HepG2 (cell line): ENCODE data around the gene SEMA4B. TPM values are rescaled to one million over a fixed set of nuclear protein-coding genes. Genes with fewer than 3 reads are reported as not detected.

Source experiments
- ARID4A ChIP-seq: sonication (generic); formaldehyde crosslinking; IDR thresholded peaks from 2 replicates; pipeline ENCODE4 v1.5.0; 2020; ENCODE audit warnings: mild to moderate bottlenecking, missing genetic modification reagents, borderline replicate concordance
- BCL3 ChIP-seq: sonication (generic); formaldehyde crosslinking; IDR thresholded peaks from 2 replicates; pipeline ENCODE4 v1.5.1; 2020; ENCODE audit warnings: mild to moderate bottlenecking, missing genetic modification reagents, moderate library complexity
- ETV5 ChIP-seq: IDR thresholded peaks from 2 replicates; pipeline ENCODE4 v1.6.1; 2018; ENCODE audit warnings: missing biosample characterization, missing genetic modification reagents, inconsistent platforms, borderline replicate concordance
- HIC2 ChIP-seq: sonication (generic); formaldehyde crosslinking; IDR thresholded peaks from 2 replicates; pipeline ENCODE4 v1.9.0; 2022; ENCODE audit warnings: low read depth, missing genetic modification reagents
- HNRNPH1 ChIP-seq: fragments of 200-400 bp; formaldehyde crosslinking; optimal IDR thresholded peaks from 2 replicates; pipeline ENCODE3; 2017; ENCODE audit warnings: mild to moderate bottlenecking, low read depth, low read length
- HOXD1 ChIP-seq: sonication (generic); formaldehyde crosslinking; IDR thresholded peaks from 2 replicates; pipeline ENCODE4 v1.5.0; 2020; ENCODE audit warnings: missing genetic modification reagents
- KDM6A ChIP-seq: IDR thresholded peaks from 2 replicates; pipeline ENCODE4 v1.6.1; 2016; ENCODE audit warnings: low read depth
- MEIS2 ChIP-seq: sonication (generic); formaldehyde crosslinking; IDR thresholded peaks from 2 replicates; pipeline ENCODE4 v1.9.0; 2021; ENCODE audit warnings: mild to moderate bottlenecking, missing genetic modification reagents
- PTBP1 ChIP-seq: fragments of 200-400 bp; formaldehyde crosslinking; IDR thresholded peaks from 2 replicates; pipeline ENCODE4 v1.6.1; 2018; ENCODE audit warnings: low read length, low read depth; ENCODE audit not compliant: poor library complexity, severe bottlenecking
- RERE ChIP-seq: IDR thresholded peaks from 2 replicates; pipeline ENCODE4 v1.6.1; 2016; ENCODE audit warnings: low read depth, missing genetic modification reagents, missing compliant biosample characterization
- RFXAP ChIP-seq: sonication (generic); formaldehyde crosslinking; IDR thresholded peaks from 2 replicates; pipeline ENCODE4 v1.4.0; 2020; ENCODE audit warnings: missing genetic modification reagents, borderline replicate concordance
- ZNF225 ChIP-seq: sonication (generic); formaldehyde crosslinking; IDR thresholded peaks from 2 replicates; pipeline ENCODE4 v1.4.0; 2020; ENCODE audit warnings: mild to moderate bottlenecking, missing genetic modification reagents
- ZNF337 ChIP-seq: sonication (generic); formaldehyde crosslinking; IDR thresholded peaks from 2 replicates; pipeline ENCODE4 v1.5.1; 2020; ENCODE audit warnings: missing genetic modification reagents, low read depth, mild to moderate bottlenecking, borderline replicate concordance
- ZNF607 ChIP-seq: sonication (generic); formaldehyde crosslinking; IDR thresholded peaks from 2 replicates; pipeline ENCODE4 v1.5.1; 2020; ENCODE audit warnings: missing genetic modification reagents, mild to moderate bottlenecking, borderline replicate concordance
- polyA plus RNA-seq, 8 experiments: library from polyadenylated mRNA; depleted of rRNA in 3 of 8; stranded (reverse) in 7 of 8; unstranded in 1 of 8; fragments of >200 nt; fragmentation: Illumina TruSeq in 4 of 8; extraction: Trizol in 4 of 8; gene quantifications; 2 replicates each; pipeline versions ENCODE4 v1.2.1 to v1.2.3, GENCODE V29; 2011 to 2016; ENCODE audit warnings: low read depth in 4 of 8, missing spikeins in 1 of 8, mixed read lengths in 1 of 8; ENCODE audit not compliant: insufficient read depth in 1 of 8
- total RNA-seq, 5 experiments: library from RNA; depleted of rRNA; stranded (reverse); fragments of >200 nt; fragmentation: Illumina TruSeq; extraction: Trizol; gene quantifications; 2 replicates each; pipeline ENCODE4 v1.2.3, GENCODE V29; 2016; ENCODE audit warnings: low read depth in 1 of 5

Gene SEMA4B
- total and polyA plus RNA-seq, 2 of the 13 experiments (the other 11 are each of a cell fraction or from before 2014, with no cell fraction given): 2.1 to 17.0 TPM

- TF ChIP-seq ARID4A (CRISPR knock-in tag) (peak; percentile 79; the same call in 1 of the 2 replicates), ETV5 (peak; percentile 30; the same call in 1 of the 2 replicates), ZNF337 (CRISPR knock-in tag) (0 out of 2 replicates have a peak, but pooled peaks have one; percentile 74), ZNF225 (CRISPR knock-in tag) (0 out of 2 replicates have a peak, but pooled peaks have one; percentile 71), ZNF607 (CRISPR knock-in tag) (no peak; the same call in 1 of the 2 replicates), RERE (CRISPR knock-in tag) (no peak), HNRNPH1 (no peak), HIC2 (CRISPR knock-in tag) (peak; percentile 91), BCL3 (no peak), KDM6A (CRISPR knock-in tag) (peak; percentile 51; the same call in 1 of the 2 replicates), RFXAP (CRISPR knock-in tag) (peak; percentile 71; the same call in 1 of the 2 replicates), MEIS2 (CRISPR knock-in tag) (peak; percentile 49; the same call in 1 of the 2 replicates), PTBP1 (no peak), HOXD1 (CRISPR knock-in tag) (peak; percentile 74; the same call in 1 of the 2 replicates)
Measured at GRCh38 chr15:90191794-90192509, 9.2 kb upstream of the SEMA4B start (continued).
